ENCODE data around the gene STOX1.

DNA sequence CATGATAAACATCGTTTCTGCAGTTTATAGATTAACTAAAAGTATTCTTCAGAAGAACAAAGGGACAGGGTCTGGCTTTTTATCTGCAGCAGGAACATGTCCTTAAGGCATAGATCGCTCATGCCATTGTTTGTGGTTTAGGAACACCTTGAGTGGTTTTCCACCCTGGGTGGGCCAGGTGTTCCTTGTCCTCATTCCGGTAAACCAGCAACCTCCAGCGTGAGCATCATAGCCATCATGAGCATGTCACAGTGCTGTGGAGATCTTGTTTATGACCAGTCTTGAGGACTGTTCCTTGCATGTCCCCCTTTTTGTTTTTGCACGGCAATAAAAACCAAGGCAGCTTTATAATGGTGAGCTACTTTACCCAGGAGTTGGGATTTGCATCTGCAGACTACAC, 33.9 kb downstream of the STOX1 start:
- TF ChIP-seq GATA2 (IDR thresholded peaks at IDR 0.05; ENCODE audit: low read depth, low read length): no peak
- TF ChIP-seq GATA3 (IDR thresholded peaks at IDR 0.05; ENCODE audit: low read depth, low read length): no peak

All from SH-SY5Y (cell line).